ENCODE results near the gene IBA57.

- no peak for TF ChIP-seq CTCF (conservative IDR thresholded peaks at IDR 0.05; ENCODE audit: low read length)
- TF ChIP-seq EZH2phosphoT487 (IDR thresholded peaks at IDR 0.05; ENCODE audit: borderline replicate concordance, low read depth, low read length): no peak
Measured at GRCh38 chr1:228141226-228142044, 24.2 kb upstream of the IBA57 start.
